GM12874 (cell line): Measurements from ENCODE around the gene GMPR2.

Experiments
- TF ChIP-seq, protein P1 (sequence below): IDR thresholded peaks from 2 replicates; pipeline ENCODE4 v1.5.1; 2011; ENCODE audit warnings: low read depth, mild to moderate bottlenecking, control low read depth, low read length, moderate library complexity; ENCODE audit not compliant: insufficient read depth

The GMPR2 gene

GRCh38 chr14:24266344-24267244 lies 33.9 kb downstream of the GMPR2 start:
- TF ChIP-seq, protein P1, sequence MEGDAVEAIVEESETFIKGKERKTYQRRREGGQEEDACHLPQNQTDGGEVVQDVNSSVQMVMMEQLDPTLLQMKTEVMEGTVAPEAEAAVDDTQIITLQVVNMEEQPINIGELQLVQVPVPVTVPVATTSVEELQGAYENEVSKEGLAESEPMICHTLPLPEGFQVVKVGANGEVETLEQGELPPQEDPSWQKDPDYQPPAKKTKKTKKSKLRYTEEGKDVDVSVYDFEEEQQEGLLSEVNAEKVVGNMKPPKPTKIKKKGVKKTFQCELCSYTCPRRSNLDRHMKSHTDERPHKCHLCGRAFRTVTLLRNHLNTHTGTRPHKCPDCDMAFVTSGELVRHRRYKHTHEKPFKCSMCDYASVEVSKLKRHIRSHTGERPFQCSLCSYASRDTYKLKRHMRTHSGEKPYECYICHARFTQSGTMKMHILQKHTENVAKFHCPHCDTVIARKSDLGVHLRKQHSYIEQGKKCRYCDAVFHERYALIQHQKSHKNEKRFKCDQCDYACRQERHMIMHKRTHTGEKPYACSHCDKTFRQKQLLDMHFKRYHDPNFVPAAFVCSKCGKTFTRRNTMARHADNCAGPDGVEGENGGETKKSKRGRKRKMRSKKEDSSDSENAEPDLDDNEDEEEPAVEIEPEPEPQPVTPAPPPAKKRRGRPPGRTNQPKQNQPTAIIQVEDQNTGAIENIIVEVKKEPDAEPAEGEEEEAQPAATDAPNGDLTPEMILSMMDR = no peak

GRCh38 chr14:24267516-24267915 lies 34.8 kb downstream of the GMPR2 start:
- TF ChIP-seq, protein P1 = no peak

GRCh38 chr14:24268225-24268624 lies 35.5 kb downstream of the GMPR2 start:
- TF ChIP-seq, protein P1 = no peak

- TF ChIP-seq, protein P1 = no peak
Observed at GRCh38 chr14:24269368-24269767, 36.6 kb downstream of the GMPR2 start.

DNA sequence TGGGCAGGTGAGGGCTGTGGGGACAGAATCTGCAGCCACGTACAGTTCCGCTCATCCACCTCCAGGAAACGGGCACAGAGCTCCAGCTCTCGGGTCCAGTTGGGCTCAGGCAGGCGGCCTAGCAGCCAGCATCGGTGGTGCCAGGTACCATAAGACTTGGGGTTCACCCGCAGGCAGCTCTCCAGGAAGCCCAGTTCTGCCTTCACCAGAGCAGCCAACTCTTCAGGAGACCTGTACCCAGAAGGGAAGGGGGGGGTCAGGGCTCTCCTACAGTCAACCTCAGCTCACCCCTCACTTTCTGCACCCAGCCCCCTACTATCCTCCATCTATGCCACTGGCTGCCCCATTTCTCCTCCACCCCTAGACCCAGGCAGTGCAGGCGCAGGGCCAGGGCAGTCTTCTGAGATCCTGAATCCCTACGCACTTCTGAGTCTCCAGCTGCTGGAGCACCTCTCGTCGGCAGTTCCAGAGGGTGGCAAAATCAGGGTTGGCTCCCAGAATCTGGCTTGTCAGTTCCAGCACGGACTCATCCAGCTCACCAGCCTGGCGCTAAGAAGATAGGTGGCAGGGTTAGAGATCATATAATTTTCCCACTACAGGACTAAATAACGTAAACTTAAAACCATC lies 37.3 kb downstream of the GMPR2 start:
- TF ChIP-seq, protein P1 = no peak

- TF ChIP-seq, protein P1 = no peak
Observed at GRCh38 chr14:24270537-24271133, 37.9 kb downstream of the GMPR2 start.

DNA sequence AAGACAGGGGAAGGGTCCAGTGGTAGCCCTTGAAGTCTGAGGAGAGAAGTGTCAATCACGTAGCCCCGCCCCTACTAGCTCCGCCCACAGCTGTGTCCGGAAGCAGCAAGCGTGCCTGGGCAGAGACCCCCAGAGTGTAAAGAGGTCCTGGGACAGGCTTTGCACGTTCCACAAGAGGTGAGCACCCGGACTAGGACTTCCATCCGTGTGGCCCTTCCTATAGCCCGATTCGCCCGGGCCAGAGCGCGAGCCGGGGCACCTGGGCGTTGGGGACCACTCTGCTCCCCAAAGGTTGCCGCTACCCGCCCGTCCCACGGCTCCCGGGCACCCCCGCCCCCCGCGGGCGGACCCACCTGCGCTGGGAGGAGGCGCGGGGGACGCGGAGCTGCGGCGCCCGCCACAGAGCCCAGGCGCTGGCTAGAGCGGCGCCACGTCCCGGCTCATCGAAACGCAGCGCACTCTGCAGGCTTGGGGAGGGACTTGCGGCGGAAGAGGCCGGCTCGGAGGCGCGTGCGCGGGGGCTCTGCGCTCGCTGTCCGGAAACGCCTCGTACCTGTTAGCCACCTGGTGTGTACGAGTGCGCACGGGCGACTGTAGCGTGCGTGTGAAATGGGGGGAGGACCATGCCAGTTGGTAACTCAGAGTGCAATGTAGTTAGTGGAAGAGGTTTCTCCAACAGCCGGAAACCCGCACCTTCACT lies 38.6 kb downstream of the GMPR2 start, which contains the start of gene RABGGTA:
Gene RABGGTA (minus strand): TSS at position 464 of the 700 bp plus-strand sequence. CDS start 482 bp downstream, outside the sequence.
- TF ChIP-seq, protein P1 = peak; percentile 92
